NOMO-1 treated with dmso at 0.1 percent for 144 hours (cell line): ENCODE data around the gene CDC42EP3.
A peak's percentile ranks its signal among the peaks of the same experiment; 100 is the strongest.

Source experiments
- DNase-seq: peaks from one replicate; lab custom pipeline; 2025; ENCODE audit not compliant: unreplicated experiment; lab: John Stamatoyannopoulos, UW

Gene CDC42EP3

GRCh38 chr2:37656512-37657423 is 14.7 kb downstream of the CDC42EP3 start:
- DNase-seq = no peak

DNA sequence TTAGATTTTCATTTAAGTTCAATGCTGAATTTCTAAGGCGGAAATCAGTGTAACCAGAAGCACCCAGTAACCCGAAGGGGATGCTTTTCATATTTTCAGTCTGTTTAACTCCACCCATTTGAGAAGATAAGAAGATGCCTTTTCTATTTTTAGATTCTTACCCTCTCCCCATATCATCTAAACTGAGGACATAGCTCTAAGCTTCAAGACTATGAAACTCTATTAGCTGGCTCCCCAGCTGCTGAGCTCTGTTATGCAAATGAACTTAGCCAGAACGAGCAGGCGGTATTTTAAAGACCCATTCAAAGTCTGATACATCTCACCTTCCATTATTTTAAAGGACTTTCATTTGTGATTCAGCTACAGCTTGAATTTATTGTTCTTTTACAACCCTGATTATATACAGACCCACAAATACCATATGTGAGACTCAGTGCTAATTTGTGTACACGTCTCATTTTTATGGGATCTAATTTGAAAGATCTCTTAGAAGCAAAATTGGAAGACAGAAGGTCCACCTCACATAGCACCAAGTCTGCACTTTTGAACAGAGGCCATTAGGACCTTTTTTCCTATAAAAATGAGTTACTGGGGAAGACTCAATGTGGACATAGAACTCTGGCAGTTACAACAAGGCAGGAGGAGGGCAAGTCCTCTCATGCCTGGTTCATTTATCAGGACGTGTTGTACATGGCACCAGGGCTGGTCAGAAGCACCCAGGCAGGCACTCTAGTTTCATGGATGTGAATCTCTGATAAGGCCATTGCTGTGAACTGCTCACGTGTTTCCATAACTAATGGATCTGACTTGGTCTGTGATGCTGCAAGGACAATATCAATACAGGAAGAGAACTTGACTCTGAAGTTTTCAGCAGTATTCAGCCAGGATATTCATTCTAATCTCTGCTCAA is 16.3 kb downstream of the CDC42EP3 start:
- no peak for DNase-seq

DNA sequence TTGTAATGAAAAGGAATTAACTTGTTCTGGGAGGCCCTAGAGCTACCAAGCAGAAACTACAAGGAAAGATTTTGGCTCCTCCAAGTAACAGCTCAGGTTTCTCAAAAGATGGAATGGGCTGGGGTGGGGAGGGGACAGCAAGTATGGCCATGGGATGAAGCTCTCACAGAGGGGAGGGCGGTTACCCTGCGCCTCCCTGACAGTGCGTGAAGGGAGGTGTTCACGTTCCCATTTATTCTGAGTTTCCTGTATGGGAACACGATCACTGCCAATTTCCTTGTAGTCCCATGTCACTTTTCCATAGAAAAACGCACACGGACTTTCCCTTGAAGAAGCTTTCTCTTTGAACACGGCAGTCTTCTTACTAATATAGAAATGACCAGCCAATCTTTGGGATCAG is 17.0 kb downstream of the CDC42EP3 start:
- no peak for DNase-seq

- peak; percentile 42 for DNase-seq
Measured at GRCh38 chr2:37653805-37654378, 17.6 kb downstream of the CDC42EP3 start.

- DNase-seq = no peak
Measured at GRCh38 chr2:37653093-37653492, 18.3 kb downstream of the CDC42EP3 start.

- DNase-seq = no peak
Measured at GRCh38 chr2:37652199-37652640, 19.2 kb downstream of the CDC42EP3 start.

- no peak for DNase-seq
Measured at GRCh38 chr2:37650548-37651093, 20.8 kb downstream of the CDC42EP3 start.

GRCh38 chr2:37649518-37649917 is 21.9 kb downstream of the CDC42EP3 start:
- DNase-seq = no peak

DNA sequence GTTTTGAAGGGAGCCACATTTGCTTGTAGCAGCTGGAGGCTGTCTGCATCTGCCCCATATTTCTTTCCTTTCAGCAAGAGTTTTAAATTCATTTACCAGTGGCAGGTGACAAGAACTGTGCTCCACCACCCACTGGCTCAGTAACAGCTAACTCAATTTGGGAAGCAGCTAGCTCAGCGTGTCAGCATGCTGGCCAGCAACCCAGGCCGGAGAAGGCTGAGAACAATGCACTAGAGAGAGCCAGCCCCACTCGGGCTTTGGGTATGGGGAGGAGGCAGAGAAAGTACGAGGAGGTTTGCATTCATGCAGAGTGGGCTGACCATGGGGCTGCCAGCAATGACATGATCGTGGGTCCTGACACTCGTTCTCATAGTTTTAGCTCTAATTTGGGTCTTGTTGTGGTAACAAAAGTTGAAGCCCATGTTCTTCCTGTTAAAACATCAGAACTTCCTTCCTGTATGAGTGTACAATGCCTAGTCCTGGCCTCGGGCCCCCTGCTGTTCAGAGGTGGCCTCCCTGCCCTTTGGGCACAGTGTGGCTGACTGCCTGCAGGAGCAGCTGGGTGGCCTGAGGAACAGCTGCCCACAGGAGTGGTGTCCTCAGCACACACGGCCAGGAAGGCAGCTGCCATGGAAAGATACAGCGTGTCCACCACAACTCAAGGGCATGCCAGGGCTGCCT is 23.0 kb downstream of the CDC42EP3 start:
- DNase-seq = no peak

DNA sequence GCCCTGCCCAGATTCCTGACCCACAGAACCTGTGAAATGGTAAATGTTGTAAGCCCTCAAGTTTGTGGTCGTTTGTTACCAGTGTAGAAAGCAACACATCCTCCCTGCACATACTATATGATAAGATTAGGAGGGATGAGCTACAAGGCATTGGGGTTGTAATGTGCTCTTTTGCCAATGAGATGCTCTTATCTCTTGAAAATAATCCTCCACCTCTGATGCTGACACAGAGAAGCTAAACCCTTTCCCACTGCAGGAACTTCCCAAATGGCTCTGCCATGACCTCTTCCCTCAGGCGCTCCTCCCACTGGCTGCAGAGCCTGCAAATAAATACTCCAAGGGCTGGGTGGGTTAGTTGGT is 23.5 kb downstream of the CDC42EP3 start:
- DNase-seq = no peak

GRCh38 chr2:37645836-37646235 is 25.6 kb downstream of the CDC42EP3 start:
- DNase-seq = no peak

DNA sequence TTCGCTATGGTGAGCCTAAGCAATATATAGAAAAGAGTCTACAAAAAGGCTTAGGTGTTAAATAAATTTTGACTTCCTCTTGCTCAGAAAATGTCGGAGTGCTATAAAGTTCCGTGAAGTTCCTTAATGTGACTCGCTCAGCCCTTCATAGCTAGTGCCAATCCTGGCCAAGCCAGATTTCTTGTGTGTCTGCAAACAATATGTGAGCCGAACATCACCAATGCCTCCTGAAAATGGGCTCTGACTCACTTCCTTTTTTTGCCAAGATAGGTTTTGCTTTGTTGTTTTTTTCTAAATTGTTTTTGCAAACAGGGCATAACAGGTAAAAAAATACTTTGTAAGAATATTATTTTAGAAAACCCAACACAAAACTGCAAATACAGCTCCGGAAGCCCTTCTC is 26.1 kb downstream of the CDC42EP3 start:
- DNase-seq = peak; percentile 54

- no peak for DNase-seq
Measured at GRCh38 chr2:37644191-37644590, 27.3 kb downstream of the CDC42EP3 start.

DNA sequence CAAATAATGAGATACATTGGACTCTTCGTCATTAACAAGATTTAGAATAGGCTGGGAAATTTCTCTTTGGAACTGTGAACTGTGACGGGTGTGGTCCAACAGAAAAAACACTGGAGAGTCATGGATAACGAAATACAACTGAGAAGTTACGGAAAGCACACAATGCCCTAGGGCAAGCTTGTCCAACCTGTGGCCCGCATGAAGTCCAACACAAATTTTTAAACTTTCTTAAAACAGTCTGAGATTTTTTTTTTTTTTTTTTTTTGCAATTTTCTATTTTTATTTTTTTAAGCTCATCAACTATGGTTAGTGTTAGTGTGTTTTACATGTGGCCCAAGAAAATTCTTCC is 27.7 kb downstream of the CDC42EP3 start:
- DNase-seq = no peak

DNA sequence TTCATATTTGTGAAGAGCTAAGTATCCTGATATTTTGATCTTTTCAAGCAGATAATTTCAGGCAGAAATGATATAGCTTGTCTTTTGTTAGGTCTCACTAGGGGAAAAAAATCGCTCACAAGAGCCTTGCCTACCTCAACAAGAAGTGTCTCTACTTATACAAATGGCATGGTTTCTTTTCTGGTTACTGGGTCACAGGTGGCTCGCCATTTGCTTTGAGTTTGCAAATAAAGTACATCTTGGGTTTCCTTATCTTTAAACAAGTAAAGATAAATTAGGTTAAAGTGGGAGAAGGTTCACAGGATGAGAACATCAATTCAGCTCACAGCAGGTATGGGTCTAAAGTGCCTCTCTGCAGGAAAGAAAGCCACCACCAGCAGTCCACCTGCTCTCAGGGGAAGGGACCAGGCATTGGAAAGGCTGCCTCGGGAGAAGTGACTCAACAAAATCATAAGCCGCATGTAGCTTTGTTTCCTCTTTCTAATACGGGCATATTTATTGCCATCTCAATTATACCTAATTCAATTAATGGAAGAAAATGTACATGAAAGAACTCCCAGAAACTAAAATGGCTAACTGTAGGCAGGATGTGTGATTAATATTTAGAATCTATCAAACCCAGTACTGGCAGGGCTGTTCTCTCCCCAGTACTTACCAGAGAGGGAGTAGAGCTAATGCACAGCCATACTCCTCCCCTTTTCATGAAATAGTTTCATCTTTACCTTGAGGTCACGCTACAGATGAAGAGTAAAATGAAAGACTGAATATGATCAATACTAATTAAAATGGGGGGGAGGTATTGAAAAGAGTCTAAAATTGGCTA is 28.3 kb downstream of the CDC42EP3 start:
- DNase-seq = no peak

DNA sequence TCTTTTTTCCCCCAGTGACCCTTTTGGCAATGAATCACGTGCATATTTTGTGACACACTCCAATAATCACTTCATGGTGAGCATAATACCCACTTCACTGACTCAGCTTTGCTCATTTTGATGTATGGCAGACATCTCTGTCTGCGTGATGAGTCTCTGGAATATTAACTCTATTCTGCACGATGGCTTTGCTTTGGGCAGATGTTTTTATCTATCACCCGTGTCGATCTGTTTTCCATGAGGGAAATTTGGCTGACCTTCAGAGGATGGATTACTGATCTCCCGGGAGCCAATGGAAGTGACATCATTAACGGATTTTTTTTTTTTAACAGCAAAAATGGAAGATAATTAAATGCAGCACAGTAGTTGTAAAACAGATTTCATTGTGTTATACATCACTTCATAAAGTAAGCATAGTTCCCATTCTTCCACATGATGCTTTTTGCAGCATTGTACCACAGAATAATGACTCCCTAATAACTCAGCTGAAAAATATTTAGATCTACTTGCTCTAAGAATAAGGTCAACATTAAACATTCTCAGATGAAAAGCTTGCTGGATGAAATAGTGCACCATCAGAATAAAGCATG is 29.8 kb downstream of the CDC42EP3 start:
- DNase-seq = no peak

DNA sequence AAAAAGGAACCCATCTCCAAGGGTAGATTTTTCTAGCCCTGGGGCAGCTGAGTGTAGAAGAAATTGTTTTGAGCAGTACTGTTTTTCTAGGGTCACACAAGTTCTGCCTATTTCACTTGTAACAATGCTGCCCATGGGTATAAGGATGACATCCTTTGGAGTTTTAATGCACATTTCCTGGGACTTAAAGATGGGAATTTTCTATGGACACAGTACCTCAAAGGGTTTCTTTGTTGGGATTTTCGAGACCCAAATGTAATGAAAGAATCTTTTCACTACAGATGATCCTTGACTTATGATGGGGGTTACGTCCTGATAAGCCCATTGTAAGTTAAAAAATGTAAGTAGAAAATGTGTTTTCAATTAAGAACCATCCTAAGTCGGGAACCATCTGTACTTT is 31.8 kb downstream of the CDC42EP3 start:
- DNase-seq = no peak

GRCh38 chr2:37638973-37639372 is 32.5 kb downstream of the CDC42EP3 start:
- DNase-seq = no peak

- no peak for DNase-seq
Measured at GRCh38 chr2:37637985-37638384, 33.5 kb downstream of the CDC42EP3 start.
